NCI-H2029 treated with DMSO at 0.1 percent for 48 hours (cell line): ENCODE measurements around the gene FAM135A.

Experiments
- DNase-seq: peaks from one replicate; lab custom pipeline; 2025; lab: John Stamatoyannopoulos, UW

FAM135A gene

GRCh38 chr6:70413114-70413991 is at the start of gene FAM135A:
FAM135A (plus strand) TSS chr6:70413508; CDS start chr6:70428343, 14,835 bp downstream.
- peak; percentile 96 for DNase-seq

GRCh38 chr6:70363741-70364493 is 49.4 kb upstream of the FAM135A start:
- DNase-seq = no peak

- peak; percentile 50 for DNase-seq
Observed at GRCh38 chr6:70369332-70369950, 43.9 kb upstream of the FAM135A start.

GRCh38 chr6:70370496-70370895 is 42.8 kb upstream of the FAM135A start:
- DNase-seq = no peak

- peak; percentile 42 for DNase-seq
Observed at GRCh38 chr6:70371454-70372105, 41.7 kb upstream of the FAM135A start.

GRCh38 chr6:70375166-70375565 is 38.1 kb upstream of the FAM135A start:
- DNase-seq = no peak

GRCh38 chr6:70375882-70376281 is 37.4 kb upstream of the FAM135A start:
- no peak for DNase-seq

- DNase-seq = no peak
Observed at GRCh38 chr6:70376628-70377027, 36.7 kb upstream of the FAM135A start.

GRCh38 chr6:70377372-70377771 is 35.9 kb upstream of the FAM135A start:
- no peak for DNase-seq

- DNase-seq = no peak
Observed at GRCh38 chr6:70379473-70380013, 33.8 kb upstream of the FAM135A start.

- DNase-seq = no peak
Observed at GRCh38 chr6:70380252-70380651, 33.1 kb upstream of the FAM135A start.

GRCh38 chr6:70380771-70381416 is 32.4 kb upstream of the FAM135A start:
- DNase-seq = no peak

- DNase-seq = no peak
Observed at GRCh38 chr6:70381417-70381782, 31.9 kb upstream of the FAM135A start.

- DNase-seq = no peak
Observed at GRCh38 chr6:70385901-70386300, 27.4 kb upstream of the FAM135A start.

- no peak for DNase-seq
Observed at GRCh38 chr6:70388814-70389213, 24.5 kb upstream of the FAM135A start.

- no peak for DNase-seq
Observed at GRCh38 chr6:70389261-70389660, 24.0 kb upstream of the FAM135A start.

- no peak for DNase-seq
Observed at GRCh38 chr6:70390067-70390466, 23.2 kb upstream of the FAM135A start.

GRCh38 chr6:70391492-70391891 is 21.8 kb upstream of the FAM135A start:
- no peak for DNase-seq

- DNase-seq = no peak
Observed at GRCh38 chr6:70394518-70395300, 18.6 kb upstream of the FAM135A start.

- DNase-seq = no peak
Observed at GRCh38 chr6:70395301-70395672, 18.0 kb upstream of the FAM135A start.

- DNase-seq = no peak
Observed at GRCh38 chr6:70396163-70396562, 17.1 kb upstream of the FAM135A start.
